Measurements from ENCODE around the gene EBLN2.

DNA sequence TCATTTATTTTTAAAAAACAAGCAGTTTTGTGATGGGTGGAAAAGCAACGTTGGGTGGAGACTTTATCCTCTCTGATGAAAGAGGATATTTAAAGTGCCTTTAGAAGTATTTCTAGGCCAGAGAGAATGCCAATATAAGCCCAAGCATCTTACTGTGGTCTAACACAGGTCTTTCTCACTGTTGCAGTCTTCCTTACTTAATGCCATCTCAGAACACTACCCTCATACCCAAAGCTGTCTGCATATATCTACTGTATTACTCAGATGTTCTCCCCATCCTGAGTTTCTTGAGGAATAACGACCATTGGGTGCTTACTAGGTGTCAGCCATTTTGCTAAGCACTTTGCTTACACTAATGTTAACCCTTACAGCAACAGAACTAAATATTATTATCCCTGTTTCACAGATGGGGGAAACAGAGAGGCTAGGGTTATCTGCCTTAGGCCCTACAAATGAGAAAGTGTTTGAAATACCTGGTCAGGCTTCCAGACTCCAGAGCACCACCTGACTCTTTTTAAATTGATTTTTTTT, 29.8 kb upstream of the EBLN2 start:
- TF ChIP-seq, protein P1, sequence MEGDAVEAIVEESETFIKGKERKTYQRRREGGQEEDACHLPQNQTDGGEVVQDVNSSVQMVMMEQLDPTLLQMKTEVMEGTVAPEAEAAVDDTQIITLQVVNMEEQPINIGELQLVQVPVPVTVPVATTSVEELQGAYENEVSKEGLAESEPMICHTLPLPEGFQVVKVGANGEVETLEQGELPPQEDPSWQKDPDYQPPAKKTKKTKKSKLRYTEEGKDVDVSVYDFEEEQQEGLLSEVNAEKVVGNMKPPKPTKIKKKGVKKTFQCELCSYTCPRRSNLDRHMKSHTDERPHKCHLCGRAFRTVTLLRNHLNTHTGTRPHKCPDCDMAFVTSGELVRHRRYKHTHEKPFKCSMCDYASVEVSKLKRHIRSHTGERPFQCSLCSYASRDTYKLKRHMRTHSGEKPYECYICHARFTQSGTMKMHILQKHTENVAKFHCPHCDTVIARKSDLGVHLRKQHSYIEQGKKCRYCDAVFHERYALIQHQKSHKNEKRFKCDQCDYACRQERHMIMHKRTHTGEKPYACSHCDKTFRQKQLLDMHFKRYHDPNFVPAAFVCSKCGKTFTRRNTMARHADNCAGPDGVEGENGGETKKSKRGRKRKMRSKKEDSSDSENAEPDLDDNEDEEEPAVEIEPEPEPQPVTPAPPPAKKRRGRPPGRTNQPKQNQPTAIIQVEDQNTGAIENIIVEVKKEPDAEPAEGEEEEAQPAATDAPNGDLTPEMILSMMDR (IDR thresholded peaks at IDR 0.05) = no peak
- TF ChIP-seq POLR2A (IDR thresholded peaks at IDR 0.05) = no peak
- no peak for TF ChIP-seq EP300 (IDR thresholded peaks at IDR 0.05)

Measured in ovary (tissue), 3 donors.